Endothelial cell (in vitro differentiated cells): Measurements from ENCODE around the gene STX4. TPM values are rescaled to one million over a fixed set of nuclear protein-coding genes. Genes with fewer than 3 reads are reported as not detected.
A peak's percentile ranks its signal among the peaks of the same experiment; 100 is the strongest.

ENCODE experiments used
- DNase-seq: peaks from one replicate; pipeline ENCODE4 v3.0.0; 2021; ENCODE audit warnings: low spot score
- H3K27ac Mint-ChIP-seq: one replicate; pipeline ENCODE4 v1.8.0; 2021; ENCODE audit warnings: mixed read lengths, inconsistent platforms; ENCODE audit not compliant: unreplicated experiment
- H3K27me3 Mint-ChIP-seq: one replicate; pipeline ENCODE4 v1.8.0; 2021; ENCODE audit warnings: mild to moderate bottlenecking, moderate library complexity, mixed read lengths, inconsistent platforms; ENCODE audit not compliant: unreplicated experiment
- H3K36me3 Mint-ChIP-seq: one replicate; pipeline ENCODE4 v1.8.0; 2021; ENCODE audit warnings: mild to moderate bottlenecking, low read depth, mixed read lengths, inconsistent platforms; ENCODE audit not compliant: unreplicated experiment
- H3K4me1 Mint-ChIP-seq: one replicate; pipeline ENCODE4 v1.8.0; 2021; ENCODE audit warnings: mild to moderate bottlenecking, mixed read lengths, inconsistent platforms; ENCODE audit not compliant: unreplicated experiment
- H3K4me3 Mint-ChIP-seq: one replicate; pipeline ENCODE4 v1.8.0; 2021; ENCODE audit warnings: mild to moderate bottlenecking, mixed read lengths, inconsistent platforms; ENCODE audit not compliant: unreplicated experiment
- H3K9me3 Mint-ChIP-seq: one replicate; pipeline ENCODE4 v1.8.0; 2021; ENCODE audit warnings: mixed read lengths, inconsistent platforms; ENCODE audit not compliant: unreplicated experiment
- CTCF ChIP-seq: fragments of 200-600 bp; sonication (generic); IDR thresholded peaks from one replicate; pipeline ENCODE4 v1.5.0; 2021; ENCODE audit warnings: antibody characterized with exemption; ENCODE audit not compliant: unreplicated experiment
- total RNA-seq: library from RNA; stranded (reverse); fragmentation: NEBNext Ultra II Directional; extraction: Animal tissue kit (Norgen Biotek cat#: 25700); gene quantifications from one replicate; pipeline ENCODE4 v1.2.1, GENCODE V29; 2021; ENCODE audit not compliant: unreplicated experiment

The STX4 gene
- total RNA-seq, 1 donor from 2014 or later = 74.2 TPM

- Mint-ChIP-seq H3K36me3 (no peaks in the 10 kb centered on the region), H3K4me1 (peaks cover 7% of the 10 kb centered on the region), H3K9me3 (no peaks in the 10 kb centered on the region), H3K4me3 (no peak overlapping the region), H3K27me3 (peaks cover 1% of the 10 kb centered on the region), H3K27ac (no peak overlapping the region)
- TF ChIP-seq CTCF = no peak
- DNase-seq = no peak
These were observed 9.6 kb upstream of the STX4 start for GRCh38 chr16:31023627-31024226.

- Mint-ChIP-seq H3K9me3 (no peaks in the 10 kb centered on the region), H3K4me1 (peaks cover 7% of the 10 kb centered on the region), H3K27me3 (no peaks in the 10 kb centered on the region), H3K27ac (peak overlapping the region; percentile 27), H3K4me3 (no peak overlapping the region), H3K36me3 (no peaks in the 10 kb centered on the region)
- no peak for TF ChIP-seq CTCF
- no peak for DNase-seq
These were observed 8.0 kb upstream of the STX4 start for GRCh38 chr16:31025339-31025738.

DNA sequence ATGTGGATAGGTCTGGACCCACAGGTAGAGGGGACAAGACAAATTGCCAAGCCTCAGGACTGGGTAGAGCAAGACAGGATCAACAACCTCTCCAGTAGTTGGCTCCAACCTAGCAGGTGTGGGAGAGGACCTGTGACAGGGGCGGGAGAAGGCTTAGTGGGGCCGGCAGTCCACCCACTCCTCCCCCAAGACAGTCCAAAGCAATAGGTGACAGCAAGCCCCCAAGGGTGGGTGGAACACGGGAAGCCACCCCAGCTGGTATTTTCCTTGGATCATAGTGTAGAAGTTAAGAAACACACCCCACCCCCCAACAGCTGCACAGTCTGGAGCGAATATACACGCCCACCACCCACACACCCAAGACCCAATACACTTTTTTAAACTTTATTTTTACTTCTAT, 4.1 kb upstream of the STX4 start:
- no peak for TF ChIP-seq CTCF
- no peak for DNase-seq
- H3K4me3 Mint-ChIP-seq = no peak overlapping the region
- peaks cover 6% of the 10 kb centered on the region for H3K27me3 Mint-ChIP-seq
- peaks cover under 1% of the 10 kb centered on the region for H3K36me3 Mint-ChIP-seq
- no peak overlapping the region for H3K27ac Mint-ChIP-seq
- H3K9me3 Mint-ChIP-seq = no peaks in the 10 kb centered on the region
- H3K4me1 Mint-ChIP-seq = peaks cover 22% of the 10 kb centered on the region

GRCh38 chr16:31031276-31031675, 2.1 kb upstream of the STX4 start:
- Mint-ChIP-seq H3K9me3 (no peaks in the 10 kb centered on the region), H3K27ac (peak overlapping the region; percentile 84), H3K36me3 (peaks cover 7% of the 10 kb centered on the region), H3K27me3 (peaks cover 6% of the 10 kb centered on the region), H3K4me3 (no peak overlapping the region), H3K4me1 (peaks cover 22% of the 10 kb centered on the region)
- no peak for TF ChIP-seq CTCF
- no peak for DNase-seq

- peaks cover 19% of the 10 kb centered on the region for H3K36me3 Mint-ChIP-seq
- peak overlapping the region; percentile 84 for H3K27ac Mint-ChIP-seq
- peak; percentile 80 for DNase-seq
- TF ChIP-seq CTCF = no peak
- no peaks in the 10 kb centered on the region for H3K9me3 Mint-ChIP-seq
- peak overlapping the region; percentile 95 for H3K4me3 Mint-ChIP-seq
- H3K4me1 Mint-ChIP-seq = peaks cover 24% of the 10 kb centered on the region
- H3K27me3 Mint-ChIP-seq = peaks cover 6% of the 10 kb centered on the region
These were observed 543 bp downstream of the STX4 start for GRCh38 chr16:31033709-31034492.
